Measurements from ENCODE around the gene OR9Q2. TPM values are rescaled to one million over a fixed set of nuclear protein-coding genes. Genes with fewer than 3 reads are reported as not detected.

The OR9Q2 gene
- not detected in 2 replicates for total RNA-seq

GRCh38 chr11:58188770-58189169 is at the start of gene OR9Q2:
TSS of gene OR9Q2 (plus strand) at chr11:58189070. CDS start at chr11:58190491, 1,421 bp downstream.

DNA sequence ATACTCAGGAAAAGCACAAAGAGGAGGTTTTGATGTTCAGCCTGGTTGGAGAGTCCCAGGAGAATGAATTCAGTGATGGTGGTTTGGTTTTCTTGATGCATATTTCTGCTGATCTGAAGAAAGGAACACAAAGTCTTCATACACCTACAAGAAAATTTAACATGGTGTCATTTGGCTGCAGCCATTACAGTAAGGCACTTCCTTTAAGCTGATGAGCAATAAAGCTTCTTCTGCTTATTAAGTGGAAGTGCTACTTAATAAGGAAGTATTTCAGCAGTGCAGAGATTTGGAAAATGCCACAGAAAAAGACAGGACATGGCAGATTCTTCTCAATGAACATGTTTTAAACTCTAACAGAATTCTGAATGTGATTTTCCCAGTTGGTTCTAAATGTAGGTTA is 15.2 kb downstream of the OR9Q2 start, which contains the start of gene OR1S2:
TSS of gene OR1S2 (minus strand) at position 101 of the 400 bp plus-strand sequence. CDS start at position 101, 0 bp downstream.

GRCh38 chr11:58212420-58212819 is 23.6 kb downstream of the OR9Q2 start, which contains the start of gene OR1S1:
TSS of gene OR1S1 (plus strand) at chr11:58212720.

Other genes starting within 250 kb of the OR9Q2 start
- not detected in 2 replicates for gene OR9Q1, start 165.2 kb upstream of the OR9Q2 start, total RNA-seq
- gene OR6Q1, start 158.1 kb upstream of the OR9Q2 start, total RNA-seq: not detected in 2 replicates
- gene OR9I1, start 63.5 kb upstream of the OR9Q2 start, total RNA-seq: not detected in 2 replicates
- not detected in 2 replicates for gene OR1S2, start 15.1 kb downstream of the OR9Q2 start, total RNA-seq
- not detected in 2 replicates for gene OR1S1, start 23.6 kb downstream of the OR9Q2 start, total RNA-seq
- gene OR10Q1, start 39.8 kb downstream of the OR9Q2 start, total RNA-seq: not detected in 2 replicates
- gene OR10W1, start 79.2 kb downstream of the OR9Q2 start, total RNA-seq: not detected in 2 replicates
- gene OR5B17, start 170.0 kb downstream of the OR9Q2 start, total RNA-seq: not detected in 2 replicates
- gene OR5B3, start 217.8 kb downstream of the OR9Q2 start, total RNA-seq: not detected in 2 replicates
- not detected in 2 replicates for gene OR5B2, start 239.1 kb downstream of the OR9Q2 start, total RNA-seq

Measured in bronchus fibroblast of lung (primary cell).